Esophagus squamous epithelium (tissue), 4 donors: ENCODE data around the gene ARID3B.

Experiments
- POLR2A ChIP-seq, 4 donors: fragments of 450-650 bp; IDR thresholded peaks; one replicate each; pipeline ENCODE4 v1.6.1; 2017; ENCODE audit warnings: antibody characterized with exemption in 4 of 4, mild to moderate bottlenecking in 4 of 4, moderate library complexity in 3 of 4
- TF ChIP-seq, protein P1 (sequence below), 6 experiments: fragments of 450-650 bp in 4 of 6; fragments of 200-600 bp in 2 of 6; sonication (generic) in 2 of 6; IDR thresholded peaks; one replicate each; pipeline ENCODE4 v1.5.1; 2016 to 2019; ENCODE audit warnings: antibody characterized with exemption in 6 of 6, mild to moderate bottlenecking in 4 of 6, moderate library complexity in 4 of 6

- TF ChIP-seq POLR2A (IDR thresholded peaks at IDR 0.05) = no peak
- TF ChIP-seq, protein P1, sequence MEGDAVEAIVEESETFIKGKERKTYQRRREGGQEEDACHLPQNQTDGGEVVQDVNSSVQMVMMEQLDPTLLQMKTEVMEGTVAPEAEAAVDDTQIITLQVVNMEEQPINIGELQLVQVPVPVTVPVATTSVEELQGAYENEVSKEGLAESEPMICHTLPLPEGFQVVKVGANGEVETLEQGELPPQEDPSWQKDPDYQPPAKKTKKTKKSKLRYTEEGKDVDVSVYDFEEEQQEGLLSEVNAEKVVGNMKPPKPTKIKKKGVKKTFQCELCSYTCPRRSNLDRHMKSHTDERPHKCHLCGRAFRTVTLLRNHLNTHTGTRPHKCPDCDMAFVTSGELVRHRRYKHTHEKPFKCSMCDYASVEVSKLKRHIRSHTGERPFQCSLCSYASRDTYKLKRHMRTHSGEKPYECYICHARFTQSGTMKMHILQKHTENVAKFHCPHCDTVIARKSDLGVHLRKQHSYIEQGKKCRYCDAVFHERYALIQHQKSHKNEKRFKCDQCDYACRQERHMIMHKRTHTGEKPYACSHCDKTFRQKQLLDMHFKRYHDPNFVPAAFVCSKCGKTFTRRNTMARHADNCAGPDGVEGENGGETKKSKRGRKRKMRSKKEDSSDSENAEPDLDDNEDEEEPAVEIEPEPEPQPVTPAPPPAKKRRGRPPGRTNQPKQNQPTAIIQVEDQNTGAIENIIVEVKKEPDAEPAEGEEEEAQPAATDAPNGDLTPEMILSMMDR (IDR thresholded peaks at IDR 0.05) = no peak
These were observed 23.9 kb upstream of the ARID3B start for GRCh38 chr15:74517096-74517495.
